Heart left ventricle (tissue), 13 donors: Measurements from ENCODE around the gene CD164L2.

Source experiments
- CTCF ChIP-seq, 12 donors: fragments of 200-600 bp; sonication (generic) in 4 of 12; IDR thresholded peaks; one replicate each; pipeline versions ENCODE4 v1.5.0 to v1.8.0; 2018 to 2022; ENCODE audit warnings: antibody characterized with exemption in 12 of 12, mild to moderate bottlenecking in 5 of 12
- POLR2A ChIP-seq, 2 donors: fragments of 450-650 bp; IDR thresholded peaks; one replicate each; pipeline ENCODE4 v1.6.1; 2017; ENCODE audit warnings: antibody characterized with exemption in 2 of 2, mild to moderate bottlenecking in 2 of 2, moderate library complexity in 2 of 2
- donor health status: ischemic (EF 13 %, LVEDD 7.1; RV severe dilation, severe dysfunction).
- donor health status: DM: no; HTN: yes; CAD: no.
- donor health status: DM: no; HTN: no; CAD: no.
- donor health status: ischemic (EF 25% LVEDD 6.9; RV normal size, moderate dysfunction).
- donor health status: ischemic (EF 25% LVEDD 5.7; RV mildly dilated, moderate dysfunction).
- donor health status: ischemic (EF 35%, LVEDD 5.7; RV mildly dilated, moderate dysfunction).
- donor health status: nonischemic (EF 11% LVEDD 7.7; RV severe dilation, severe dysfunction).
- donor health status: DM: yes; HTN: yes; CAD: no.
- donor health status: PGD.
- donor health status: ischemic (EF 29% LVEDD 5.4; RV normal size, mild dysfunction).
- donor health status: nonischemic (EF 23%, LVEDD 6.1; RV moderate dilation, normal function).

GRCh38 chr1:27427816-27428315 lies 44.7 kb upstream of the CD164L2 start:
- TF ChIP-seq CTCF (IDR thresholded peaks at IDR 0.05): no peak
- TF ChIP-seq POLR2A (IDR thresholded peaks at IDR 0.05): no peak
